ENCODE results near the gene SMC3. TPM values are rescaled to one million over a fixed set of nuclear protein-coding genes. Genes with fewer than 3 reads are reported as not detected.
"Not testable (repeated sequence)": the region's sequence is repeated elsewhere in the genome, so short reads cannot be mapped to it uniquely, and the experiment has no call there.

The SMC3 gene
- total RNA-seq, 1 experiment from 2014 or later, result 42.3 TPM

DNA sequence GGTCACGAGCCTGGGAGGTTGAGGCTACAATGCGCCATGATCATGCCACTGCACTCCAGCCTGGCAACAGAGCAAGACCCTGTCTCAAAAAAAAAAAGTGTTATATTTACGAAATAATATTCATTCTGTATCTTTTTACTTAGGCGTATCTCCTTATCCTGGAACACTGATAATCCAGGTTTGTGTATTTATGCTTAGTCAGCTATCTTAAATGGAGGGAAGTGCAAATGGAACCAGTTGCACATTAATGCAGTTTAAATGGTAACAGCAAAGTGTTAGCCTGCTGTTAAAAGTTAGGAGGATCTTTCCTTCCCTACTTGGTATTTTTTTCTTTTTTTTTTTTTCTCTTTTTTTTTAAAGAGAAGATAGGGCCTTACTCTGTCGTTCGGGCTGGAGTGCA lies 40.6 kb downstream of the SMC3 start:
- no peak overlapping the region for H3K4me2 ChIP-seq (ENCODE audit: low read depth, low read length, poor library complexity, severe bottlenecking)
- peaks cover 27% of the 10 kb centered on the region; the same call in 1 of the 2 replicates for H3K36me3 ChIP-seq (ENCODE audit: insufficient read depth, low read length)
- H3K4me3 ChIP-seq (ENCODE audit: low read length), result no peak overlapping the region
- H4K20me1 ChIP-seq (ENCODE audit: insufficient read depth, low read depth, low read length), result no peaks in the 10 kb centered on the region
- no peak for DNase-seq
- H3K27me3 ChIP-seq (ENCODE audit: low read length), result no peaks in the 10 kb centered on the region
- H2AFZ ChIP-seq (ENCODE audit: low read length), result no peak overlapping the region
- no peaks in the 10 kb centered on the region for H3K4me1 ChIP-seq (ENCODE audit: low read length)
- no peaks in the 10 kb centered on the region for H3K9me2 ChIP-seq (replicated peaks; ENCODE audit: insufficient read depth, low read length)
- H3K9ac ChIP-seq (ENCODE audit: low read length), result no peak overlapping the region
- no peak overlapping the region for H3K27ac ChIP-seq (ENCODE audit: low read length)
- H3K79me2 ChIP-seq (ENCODE audit: low read length), result no peaks in the 10 kb centered on the region
- H3K9me3 ChIP-seq (ENCODE audit: low read length), result no peaks in the 10 kb centered on the region

DNA sequence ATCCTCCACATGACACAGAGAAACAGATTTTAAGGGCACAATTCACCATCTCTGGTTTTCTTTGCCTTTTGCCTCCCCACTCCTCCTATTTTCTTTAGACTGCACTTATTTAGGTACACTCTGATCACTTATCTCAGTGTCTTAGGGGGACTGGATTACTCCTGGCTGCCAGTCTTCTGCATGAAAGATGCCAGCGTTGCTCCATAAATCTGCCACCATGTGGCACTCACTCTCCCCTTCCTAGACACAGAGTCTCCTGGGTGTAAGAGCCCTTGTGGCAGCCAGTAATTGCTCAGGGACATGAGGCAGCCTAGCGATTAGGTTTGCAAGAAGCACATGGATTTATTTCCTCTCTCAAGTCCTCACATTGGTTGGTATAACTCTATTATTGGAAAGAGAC lies 42.1 kb downstream of the SMC3 start:
- Histone ChIP-seq H2AFZ (ENCODE audit: low read length) (no peak overlapping the region), H3K36me3 (ENCODE audit: insufficient read depth, low read length) (peaks cover 14% of the 10 kb centered on the region; the same call in 1 of the 2 replicates), H3K4me1 (ENCODE audit: low read length) (peaks cover 4% of the 10 kb centered on the region; the same call in 1 of the 2 replicates), H3K9ac (ENCODE audit: low read length) (no peak overlapping the region), H3K27ac (ENCODE audit: low read length) (no peak overlapping the region), H3K79me2 (ENCODE audit: low read length) (no peaks in the 10 kb centered on the region), H3K4me2 (ENCODE audit: low read depth, low read length, poor library complexity, severe bottlenecking) (no peak overlapping the region), H4K20me1 (ENCODE audit: insufficient read depth, low read depth, low read length) (no peaks in the 10 kb centered on the region), H3K27me3 (ENCODE audit: low read length) (no peaks in the 10 kb centered on the region), H3K9me2 (replicated peaks; ENCODE audit: insufficient read depth, low read length) (no peaks in the 10 kb centered on the region), H3K4me3 (ENCODE audit: low read length) (no peak overlapping the region), H3K9me3 (ENCODE audit: low read length) (no peaks in the 10 kb centered on the region)
- DNase-seq, result peak; percentile 48

DNA sequence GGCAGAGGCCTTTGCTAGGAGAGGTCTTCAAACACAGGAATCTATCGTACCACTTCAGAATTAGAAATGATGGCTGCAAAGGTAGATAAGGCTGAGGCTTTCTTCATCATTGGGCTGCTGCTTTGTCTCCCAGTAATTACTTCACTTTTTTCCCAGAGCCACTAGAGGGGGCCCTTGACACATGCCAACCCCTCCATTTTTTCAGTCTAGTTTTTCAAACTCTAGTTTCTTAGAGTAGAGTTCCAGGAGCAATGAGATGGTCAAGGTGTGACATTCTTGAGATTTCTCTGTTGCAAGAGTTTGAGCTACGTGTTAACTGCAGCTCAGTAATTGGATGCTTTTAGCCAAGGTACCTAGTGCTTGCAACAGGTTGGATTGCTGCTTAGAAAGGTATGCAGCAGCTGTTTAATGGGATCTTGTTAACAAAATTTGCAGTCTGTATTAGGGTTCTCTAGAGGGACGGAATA lies 42.8 kb downstream of the SMC3 start:
- Histone ChIP-seq H3K4me1 (ENCODE audit: low read length) (peaks cover 4% of the 10 kb centered on the region; the same call in 1 of the 2 replicates), H3K27me3 (ENCODE audit: low read length) (no peaks in the 10 kb centered on the region), H4K20me1 (ENCODE audit: insufficient read depth, low read depth, low read length) (no peaks in the 10 kb centered on the region), H3K27ac (ENCODE audit: low read length) (no peak overlapping the region), H3K36me3 (ENCODE audit: insufficient read depth, low read length) (peaks cover 8% of the 10 kb centered on the region; the same call in 1 of the 2 replicates), H2AFZ (ENCODE audit: low read length) (no peak overlapping the region), H3K4me3 (ENCODE audit: low read length) (no peak overlapping the region), H3K79me2 (ENCODE audit: low read length) (no peaks in the 10 kb centered on the region), H3K9me2 (replicated peaks; ENCODE audit: insufficient read depth, low read length) (no peaks in the 10 kb centered on the region), H3K9ac (ENCODE audit: low read length) (no peak overlapping the region), H3K4me2 (ENCODE audit: low read depth, low read length, poor library complexity, severe bottlenecking) (no peak overlapping the region), H3K9me3 (ENCODE audit: low read length) (no peaks in the 10 kb centered on the region)
- peak; percentile 80 for DNase-seq

DNA sequence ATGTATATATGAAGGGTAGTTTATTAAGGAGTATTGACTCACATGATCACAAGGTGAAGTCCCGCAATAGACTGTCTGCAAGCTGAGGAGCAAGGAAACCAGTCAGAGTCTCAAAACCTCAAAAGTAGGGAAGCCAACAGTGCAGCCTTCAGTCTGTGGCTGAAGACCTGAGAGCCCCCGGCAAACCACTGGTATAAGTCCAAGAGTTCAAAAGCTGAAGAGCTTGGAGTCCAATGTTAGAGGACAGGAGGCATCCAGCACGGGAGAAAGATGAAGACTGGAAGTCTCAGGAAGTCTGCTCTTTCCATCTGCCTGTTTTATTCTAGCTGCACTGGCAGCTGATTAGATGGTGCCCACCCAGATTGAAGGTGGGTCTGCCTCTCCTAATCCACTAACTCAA lies 43.3 kb downstream of the SMC3 start:
- H3K36me3 ChIP-seq (ENCODE audit: insufficient read depth, low read length); H3K4me2 ChIP-seq (ENCODE audit: low read depth, low read length, poor library complexity, severe bottlenecking); H3K9me3 ChIP-seq (ENCODE audit: low read length); H3K27ac ChIP-seq (ENCODE audit: low read length); H3K27me3 ChIP-seq (ENCODE audit: low read length); H4K20me1 ChIP-seq (ENCODE audit: insufficient read depth, low read depth, low read length); H3K79me2 ChIP-seq (ENCODE audit: low read length); H3K9ac ChIP-seq (ENCODE audit: low read length); H3K4me3 ChIP-seq (ENCODE audit: low read length); H3K9me2 ChIP-seq (replicated peaks; ENCODE audit: insufficient read depth, low read length); H2AFZ ChIP-seq (ENCODE audit: low read length); H3K4me1 ChIP-seq (ENCODE audit: low read length); DNase-seq: not testable (repeated sequence)

DNA sequence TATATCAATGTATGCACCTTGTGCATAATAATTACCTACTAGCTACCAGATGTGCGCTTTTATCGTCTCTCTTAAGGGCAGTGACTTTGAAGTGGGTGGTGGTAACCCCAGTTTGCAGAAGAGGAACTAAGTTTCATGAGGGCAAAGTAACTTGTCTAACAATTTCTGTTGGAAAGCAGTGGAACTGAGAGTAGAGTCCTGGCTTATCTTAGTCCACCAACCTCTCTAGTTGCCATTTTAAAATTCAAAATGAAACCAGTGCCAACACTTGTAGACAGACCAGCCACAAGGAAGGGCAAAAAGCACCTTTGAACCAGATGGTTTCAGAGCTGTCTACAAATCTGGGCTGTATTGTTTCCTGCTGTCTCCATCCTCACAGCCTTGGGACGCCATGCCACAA lies 44.6 kb downstream of the SMC3 start:
- Histone ChIP-seq H3K4me1 (ENCODE audit: low read length) (peaks cover 4% of the 10 kb centered on the region; the same call in 1 of the 2 replicates), H3K27me3 (ENCODE audit: low read length) (no peaks in the 10 kb centered on the region), H3K9ac (ENCODE audit: low read length) (no peak overlapping the region), H4K20me1 (ENCODE audit: insufficient read depth, low read depth, low read length) (no peaks in the 10 kb centered on the region), H3K4me3 (ENCODE audit: low read length) (no peak overlapping the region), H3K79me2 (ENCODE audit: low read length) (no peaks in the 10 kb centered on the region), H3K36me3 (ENCODE audit: insufficient read depth, low read length) (no peaks in the 10 kb centered on the region), H3K4me2 (ENCODE audit: low read depth, low read length, poor library complexity, severe bottlenecking) (no peak overlapping the region), H3K9me3 (ENCODE audit: low read length) (no peaks in the 10 kb centered on the region), H3K27ac (ENCODE audit: low read length) (no peak overlapping the region), H3K9me2 (replicated peaks; ENCODE audit: insufficient read depth, low read length) (no peaks in the 10 kb centered on the region), H2AFZ (ENCODE audit: low read length) (no peak overlapping the region)
- no peak for DNase-seq

DNA sequence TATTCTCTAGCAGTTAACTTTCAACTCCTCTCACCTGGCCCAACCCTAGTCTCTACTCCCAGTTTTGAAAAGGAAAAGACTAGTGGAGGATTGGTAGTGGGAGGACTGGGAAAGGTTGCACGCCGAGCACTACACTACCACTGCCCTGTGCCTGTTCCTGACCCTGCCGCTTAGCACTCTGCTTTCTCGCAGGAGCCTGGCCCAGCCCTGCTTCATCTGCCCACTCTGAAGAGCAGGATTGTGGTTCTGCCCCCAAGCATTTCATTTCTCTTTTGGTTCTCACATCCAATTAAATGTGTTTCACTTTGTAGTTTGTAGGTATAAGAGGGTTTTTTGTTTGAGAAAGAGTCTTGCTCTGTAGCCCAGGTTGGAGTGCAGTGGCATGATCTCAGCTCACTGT lies 45.1 kb downstream of the SMC3 start:
- no peak overlapping the region for H3K4me2 ChIP-seq (ENCODE audit: low read depth, low read length, poor library complexity, severe bottlenecking)
- H3K27ac ChIP-seq (ENCODE audit: low read length), result no peak overlapping the region
- no peak overlapping the region for H3K9ac ChIP-seq (ENCODE audit: low read length)
- DNase-seq, result no peak
- no peaks in the 10 kb centered on the region for H3K9me3 ChIP-seq (ENCODE audit: low read length)
- H3K4me1 ChIP-seq (ENCODE audit: low read length), result peaks cover 4% of the 10 kb centered on the region; the same call in 1 of the 2 replicates
- H4K20me1 ChIP-seq (ENCODE audit: insufficient read depth, low read depth, low read length), result no peaks in the 10 kb centered on the region
- no peaks in the 10 kb centered on the region for H3K27me3 ChIP-seq (ENCODE audit: low read length)
- H3K9me2 ChIP-seq (replicated peaks; ENCODE audit: insufficient read depth, low read length), result no peaks in the 10 kb centered on the region
- H3K4me3 ChIP-seq (ENCODE audit: low read length), result no peak overlapping the region
- no peaks in the 10 kb centered on the region for H3K79me2 ChIP-seq (ENCODE audit: low read length)
- no peaks in the 10 kb centered on the region for H3K36me3 ChIP-seq (ENCODE audit: insufficient read depth, low read length)
- no peak overlapping the region for H2AFZ ChIP-seq (ENCODE audit: low read length)

DNA sequence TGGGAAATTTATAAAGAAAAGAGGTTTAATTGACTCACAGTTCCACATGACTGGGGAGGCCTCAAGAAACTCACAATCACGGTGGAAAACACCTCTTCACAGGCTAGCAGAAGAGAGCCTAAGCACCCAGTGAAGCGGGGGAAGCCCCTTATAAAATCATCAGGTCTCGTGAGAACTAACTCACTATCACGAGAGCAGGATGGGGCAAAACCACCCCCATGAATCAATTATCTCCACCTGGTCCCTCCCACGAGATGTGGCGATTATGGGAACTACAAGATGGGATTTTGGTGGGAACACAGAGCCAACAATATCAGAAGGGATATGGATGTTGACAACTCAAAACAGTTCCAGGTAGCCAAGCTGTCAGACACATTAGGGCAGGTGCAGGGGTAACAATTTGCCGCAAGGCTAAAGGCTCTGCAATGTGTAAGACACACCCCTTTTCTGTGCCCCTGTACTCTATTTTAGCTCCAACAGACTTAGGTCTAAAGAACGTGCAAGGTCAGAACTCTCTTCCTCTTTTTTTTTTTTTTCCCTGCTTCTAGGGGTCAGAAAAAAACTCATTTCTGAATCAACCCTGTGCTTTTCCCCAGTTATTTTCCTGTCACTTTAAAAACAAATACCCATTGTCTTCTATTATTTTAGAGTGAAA lies 46.0 kb downstream of the SMC3 start:
- no peaks in the 10 kb centered on the region for H3K27me3 ChIP-seq (ENCODE audit: low read length)
- H3K4me3 ChIP-seq (ENCODE audit: low read length), result no peak overlapping the region
- H3K36me3 ChIP-seq (ENCODE audit: insufficient read depth, low read length), result no peaks in the 10 kb centered on the region
- no peaks in the 10 kb centered on the region for H3K9me3 ChIP-seq (ENCODE audit: low read length)
- no peak for DNase-seq
- no peak overlapping the region for H3K4me2 ChIP-seq (ENCODE audit: low read depth, low read length, poor library complexity, severe bottlenecking)
- H4K20me1 ChIP-seq (ENCODE audit: insufficient read depth, low read depth, low read length), result no peaks in the 10 kb centered on the region
- H3K9ac ChIP-seq (ENCODE audit: low read length), result no peak overlapping the region
- H3K4me1 ChIP-seq (ENCODE audit: low read length), result peaks cover 4% of the 10 kb centered on the region; the same call in 1 of the 2 replicates
- H3K9me2 ChIP-seq (replicated peaks; ENCODE audit: insufficient read depth, low read length), result no peaks in the 10 kb centered on the region
- no peaks in the 10 kb centered on the region for H3K79me2 ChIP-seq (ENCODE audit: low read length)
- no peak overlapping the region for H2AFZ ChIP-seq (ENCODE audit: low read length)
- no peak overlapping the region for H3K27ac ChIP-seq (ENCODE audit: low read length)

DNA sequence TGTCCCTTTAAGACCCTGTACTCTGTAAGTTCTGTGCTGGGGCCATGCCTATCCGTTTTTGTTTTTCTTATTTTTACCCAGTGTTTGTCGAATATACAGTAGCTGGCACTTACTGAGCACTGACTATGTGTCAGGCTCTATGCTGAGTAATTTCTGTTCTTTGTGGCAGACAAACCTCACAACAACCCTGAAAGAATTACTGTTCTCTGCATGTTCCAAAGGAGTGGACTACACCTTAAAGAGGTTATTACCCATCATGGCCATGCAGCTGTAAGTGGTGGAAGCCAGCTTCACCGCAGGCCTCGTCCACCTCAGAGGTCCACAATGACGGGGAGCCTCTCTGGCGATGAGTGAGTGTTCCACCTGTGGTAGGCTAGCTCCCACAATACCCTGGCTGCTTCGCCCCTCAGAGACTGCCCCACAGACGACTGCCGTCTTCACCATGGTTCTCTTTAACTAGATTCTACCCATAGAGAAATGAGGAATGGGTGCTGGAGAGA lies 46.6 kb downstream of the SMC3 start:
- Histone ChIP-seq H3K79me2 (ENCODE audit: low read length) (no peaks in the 10 kb centered on the region), H3K9me3 (ENCODE audit: low read length) (no peaks in the 10 kb centered on the region), H3K36me3 (ENCODE audit: insufficient read depth, low read length) (no peaks in the 10 kb centered on the region), H3K27ac (ENCODE audit: low read length) (no peak overlapping the region), H3K4me3 (ENCODE audit: low read length) (no peak overlapping the region), H4K20me1 (ENCODE audit: insufficient read depth, low read depth, low read length) (no peaks in the 10 kb centered on the region), H3K9ac (ENCODE audit: low read length) (no peak overlapping the region), H2AFZ (ENCODE audit: low read length) (no peak overlapping the region), H3K4me1 (ENCODE audit: low read length) (peaks cover 4% of the 10 kb centered on the region; the same call in 1 of the 2 replicates), H3K27me3 (ENCODE audit: low read length) (no peaks in the 10 kb centered on the region), H3K9me2 (replicated peaks; ENCODE audit: insufficient read depth, low read length) (no peaks in the 10 kb centered on the region), H3K4me2 (ENCODE audit: low read depth, low read length, poor library complexity, severe bottlenecking) (no peak overlapping the region)
- DNase-seq, result no peak
